Right ventricle myocardium inferior (tissue), 1 donor: ENCODE measurements around the gene FOXJ3. TPM values are rescaled to one million over a fixed set of nuclear protein-coding genes. Genes with fewer than 3 reads are reported as not detected.

Experiments used
- ATAC-seq: fragments of 200-7000 bp; cut with Tn5 transposase; one replicate; pipeline ENCODE4 v1.9.1; 2020; ENCODE audit warnings: mild to moderate bottlenecking, moderate library complexity
- DNase-seq: peaks from one replicate; pipeline ENCODE4 v3.0.0; 2021; ENCODE audit errors: missing footprints
- intact Hi-C: fragments of 100-400 bp; cut with DNase I; formaldehyde crosslinking; loops from one replicate; pipeline ENCODE4 v1.11.0; 2022
- total RNA-seq: library from RNA; stranded (reverse); fragmentation: NEBNext Ultra II Directional; extraction: Animal tissue kit (Norgen Biotek cat#: 25700); gene quantifications from one replicate; pipeline ENCODE4 v1.2.1, GENCODE V29; 2021
- donor health status: DM: no; HTN: yes; CAD: no; lungs with severe emphysema.

Gene FOXJ3
- total RNA-seq, 1 donor from 2014 or later: 37.9 TPM

- ATAC-seq (no peak), DNase-seq (no peak)
- intact Hi-C loops: loop anchor here (10.0 kb wide), 3 partner anchors 276 to 496 kb away; partner anchors contain the start of genes PPCS and ZMYND12
These were observed 155.8 kb downstream of the FOXJ3 start for GRCh38 chr1:42179275-42179674.

- intact Hi-C loops: loop anchor here (10.0 kb wide), 3 partner anchors 277 to 497 kb away; partner anchors contain the start of genes PPCS and ZMYND12
- ATAC-seq (no peak), DNase-seq (no peak)
These were observed 156.8 kb downstream of the FOXJ3 start for GRCh38 chr1:42178249-42178648.

- no peak for DNase-seq
- intact Hi-C loops: loop anchor here (10.0 kb wide), 3 partner anchors 277 to 497 kb away; partner anchors contain the start of genes PPCS and ZMYND12
- ATAC-seq: no peak
These were observed 157.5 kb downstream of the FOXJ3 start for GRCh38 chr1:42177541-42177981.

GRCh38 chr1:42176902-42177519 is 158.0 kb downstream of the FOXJ3 start:
- ATAC-seq: no peak
- no peak for DNase-seq
- intact Hi-C loops: loop anchor here (10.0 kb wide), 3 partner anchors 278 to 498 kb away; partner anchors contain the start of genes PPCS and ZMYND12

GRCh38 chr1:42175314-42176054 is 159.6 kb downstream of the FOXJ3 start:
- DNase-seq (no peak), ATAC-seq (no peak)
- intact Hi-C loops: loop anchor here (10.0 kb wide), 3 partner anchors 279 to 499 kb away; partner anchors contain the start of genes PPCS and ZMYND12

GRCh38 chr1:42173961-42174735 is 160.9 kb downstream of the FOXJ3 start:
- ATAC-seq (no peak), DNase-seq (no peak)
- intact Hi-C loops: loop anchor here (1.0 to 10.0 kb wide), 5 partner anchors 163 to 600 kb away; partner anchors contain the start of genes FOXJ3, PPCS and ZMYND12

- peak; percentile 92 for DNase-seq
- intact Hi-C loops: loop anchor here (1.0 to 10.0 kb wide), 5 partner anchors 164 to 599 kb away; partner anchors contain the start of genes FOXJ3, PPCS and ZMYND12
- peak; percentile 40 for ATAC-seq
These were observed 161.7 kb downstream of the FOXJ3 start for GRCh38 chr1:42173155-42173933.

- DNase-seq (no peak), ATAC-seq (peak; percentile 79)
- intact Hi-C loops: loop anchor here (1.0 to 10.0 kb wide), 6 partner anchors 25 to 598 kb away; partner anchors contain the start of genes FOXJ3, PPCS and ZMYND12
These were observed 162.5 kb downstream of the FOXJ3 start for GRCh38 chr1:42172381-42173133.

GRCh38 chr1:42171679-42172266 is 163.3 kb downstream of the FOXJ3 start:
- intact Hi-C loops: loop anchor here (1.0 to 10.0 kb wide), 5 partner anchors 24 to 503 kb away; partner anchors contain the start of genes FOXJ3, PPCS and ZMYND12
- no peak for ATAC-seq
- DNase-seq: no peak

GRCh38 chr1:42170779-42171621 is 164.0 kb downstream of the FOXJ3 start:
- DNase-seq (no peak), ATAC-seq (no peak)
- intact Hi-C loops: loop anchor here (5.0 to 10.0 kb wide), 4 partner anchors 166 to 504 kb away; partner anchors contain the start of genes FOXJ3, PPCS and ZMYND12

- intact Hi-C loops: no loop called here
- ATAC-seq: no peak
- no peak for DNase-seq
These were observed 166.3 kb downstream of the FOXJ3 start for GRCh38 chr1:42168763-42169162.

GRCh38 chr1:42168391-42168670 is 166.7 kb downstream of the FOXJ3 start:
- DNase-seq (no peak), ATAC-seq (no peak)
- intact Hi-C loops: no loop called here

GRCh38 chr1:42167611-42168390 is 167.2 kb downstream of the FOXJ3 start:
- DNase-seq (no peak), ATAC-seq (no peak)
- intact Hi-C loops: no loop called here

- ATAC-seq (peak; percentile 79), DNase-seq (no peak)
- intact Hi-C loops: no loop called here
These were observed 169.4 kb downstream of the FOXJ3 start for GRCh38 chr1:42165511-42166210.
